Karpas-422 (cell line): ENCODE data around the gene TBC1D16. TPM values are rescaled to one million over a fixed set of nuclear protein-coding genes. Genes with fewer than 3 reads are reported as not detected.

Source experiments
- DNase-seq: peaks from one replicate; pipeline ENCODE4 v3.0.0-alpha.2; 2015
- H2AFZ ChIP-seq: fragments of 200-600 bp; sonication (generic); 2 replicates; pipeline ENCODE4 v1.6.1; 2014; ENCODE audit warnings: antibody characterized with exemption, low read length, mixed read lengths
- H3K27ac ChIP-seq: fragments of 200-600 bp; sonication (generic); 2 replicates; pipeline ENCODE4 v1.5.1; 2014; ENCODE audit warnings: mild to moderate bottlenecking, low read length, moderate library complexity
- H3K27me3 ChIP-seq: fragments of 200-600 bp; sonication (generic); 2 replicates; pipeline ENCODE4 v1.6.1; 2014; ENCODE audit warnings: low read length, mixed read lengths
- H3K36me3 ChIP-seq: fragments of 200-600 bp; sonication (generic); 2 replicates; pipeline ENCODE4 v1.6.1; 2014; ENCODE audit warnings: low read length, mixed read lengths; ENCODE audit not compliant: insufficient read depth
- H3K4me1 ChIP-seq: fragments of 200-600 bp; sonication (generic); 2 replicates; pipeline ENCODE4 v1.6.1; 2014; ENCODE audit warnings: mild to moderate bottlenecking, low read length, mixed read lengths
- H3K4me2 ChIP-seq: fragments of 200-600 bp; sonication (generic); 2 replicates; pipeline ENCODE4 v1.6.1; 2014; ENCODE audit warnings: low read length, low read depth, mild to moderate bottlenecking; ENCODE audit not compliant: poor library complexity, severe bottlenecking
- H3K4me3 ChIP-seq: fragments of 200-600 bp; sonication (generic); 2 replicates; pipeline ENCODE4 v1.5.1; 2014; ENCODE audit warnings: mild to moderate bottlenecking, antibody characterized with exemption, low read length, mixed read lengths
- H3K79me2 ChIP-seq: fragments of 200-600 bp; sonication (generic); 2 replicates; pipeline ENCODE4 v1.6.1; 2014; ENCODE audit warnings: mild to moderate bottlenecking, low read length, mixed read lengths
- H3K9ac ChIP-seq: fragments of 200-600 bp; sonication (generic); 2 replicates; pipeline ENCODE4 v1.6.0; 2014; ENCODE audit warnings: low read length
- H3K9me2 ChIP-seq: fragments of 200-600 bp; sonication (generic), shearing (Covaris generic); replicated peaks from 2 replicates; pipeline ENCODE4 v1.6.0; 2014; ENCODE audit warnings: mild to moderate bottlenecking, low read length, moderate library complexity; ENCODE audit not compliant: insufficient read depth
- H3K9me3 ChIP-seq: fragments of 300-700, 200-600 bp; sonication (generic); 2 replicates; pipeline ENCODE4 v1.6.1; 2014; ENCODE audit warnings: low read length, mixed read lengths
- H4K20me1 ChIP-seq: fragments of 200-600 bp; sonication (generic); 2 replicates; pipeline ENCODE4 v1.6.1; 2014; ENCODE audit warnings: mild to moderate bottlenecking, antibody characterized with exemption, low read length, low read depth; ENCODE audit not compliant: insufficient read depth
- total RNA-seq: library from RNA; depleted of rRNA; stranded (reverse); fragments of >200 nt; shearing (Covaris generic); gene quantifications from 2 replicates; pipeline ENCODE4 v1.2.3, GENCODE V29; 2014; ENCODE audit warnings: low replicate concordance

Gene TBC1D16
- total RNA-seq, 1 experiment from 2014 or later: 0.22 TPM

- H3K27ac ChIP-seq: no peak overlapping the region
- H2AFZ ChIP-seq: no peak overlapping the region
- no peak overlapping the region for H3K9ac ChIP-seq
- H3K36me3 ChIP-seq: no peaks in the 10 kb centered on the region
- no peaks in the 10 kb centered on the region for H4K20me1 ChIP-seq
- H3K9me2 ChIP-seq: no peaks in the 10 kb centered on the region
- H3K9me3 ChIP-seq: no peaks in the 10 kb centered on the region
- H3K27me3 ChIP-seq: no peaks in the 10 kb centered on the region
- peaks cover 11% of the 10 kb centered on the region for H3K4me1 ChIP-seq
- DNase-seq: no peak
- no peak overlapping the region for H3K4me3 ChIP-seq
- H3K4me2 ChIP-seq: no peak overlapping the region
- H3K79me2 ChIP-seq: no peaks in the 10 kb centered on the region
Measured at GRCh38 chr17:79955167-79955549, 80.5 kb downstream of the TBC1D16 start.

- H3K4me2 ChIP-seq: no peak overlapping the region
- H3K27me3 ChIP-seq: no peaks in the 10 kb centered on the region
- H3K27ac ChIP-seq: no peak overlapping the region
- no peaks in the 10 kb centered on the region for H3K9me2 ChIP-seq
- H3K79me2 ChIP-seq: no peaks in the 10 kb centered on the region
- no peak for DNase-seq
- H3K36me3 ChIP-seq: no peaks in the 10 kb centered on the region
- H2AFZ ChIP-seq: no peak overlapping the region
- no peak overlapping the region for H3K4me3 ChIP-seq
- no peak overlapping the region for H3K9ac ChIP-seq
- no peaks in the 10 kb centered on the region for H3K9me3 ChIP-seq
- H4K20me1 ChIP-seq: no peaks in the 10 kb centered on the region
- H3K4me1 ChIP-seq: peaks cover 11% of the 10 kb centered on the region
Measured at GRCh38 chr17:79954281-79955166, 81.1 kb downstream of the TBC1D16 start.

GRCh38 chr17:79953335-79953734, 82.3 kb downstream of the TBC1D16 start:
- H3K4me2 ChIP-seq: no peak overlapping the region
- H3K36me3 ChIP-seq: no peaks in the 10 kb centered on the region
- H2AFZ ChIP-seq: no peak overlapping the region
- H4K20me1 ChIP-seq: no peaks in the 10 kb centered on the region
- H3K27me3 ChIP-seq: no peaks in the 10 kb centered on the region
- no peak for DNase-seq
- no peak overlapping the region for H3K9ac ChIP-seq
- H3K27ac ChIP-seq: no peak overlapping the region
- no peaks in the 10 kb centered on the region for H3K79me2 ChIP-seq
- H3K9me2 ChIP-seq: no peaks in the 10 kb centered on the region
- no peaks in the 10 kb centered on the region for H3K9me3 ChIP-seq
- H3K4me3 ChIP-seq: no peak overlapping the region
- peaks cover 11% of the 10 kb centered on the region for H3K4me1 ChIP-seq

- Histone ChIP-seq H4K20me1 (no peaks in the 10 kb centered on the region), H3K27ac (no peak overlapping the region), H3K27me3 (no peaks in the 10 kb centered on the region), H3K4me3 (no peak overlapping the region), H3K36me3 (no peaks in the 10 kb centered on the region), H3K4me1 (peaks cover 11% of the 10 kb centered on the region), H3K79me2 (no peaks in the 10 kb centered on the region), H3K9ac (no peak overlapping the region), H3K4me2 (no peak overlapping the region), H3K9me2 (no peaks in the 10 kb centered on the region), H3K9me3 (no peaks in the 10 kb centered on the region), H2AFZ (no peak overlapping the region)
- no peak for DNase-seq
Measured at GRCh38 chr17:79952901-79953300, 82.8 kb downstream of the TBC1D16 start.

- H3K27ac ChIP-seq: no peak overlapping the region
- no peaks in the 10 kb centered on the region for H4K20me1 ChIP-seq
- no peaks in the 10 kb centered on the region for H3K9me2 ChIP-seq
- H3K79me2 ChIP-seq: no peaks in the 10 kb centered on the region
- no peak overlapping the region for H3K4me2 ChIP-seq
- DNase-seq: no peak
- H3K9ac ChIP-seq: no peak overlapping the region
- no peaks in the 10 kb centered on the region for H3K27me3 ChIP-seq
- no peak overlapping the region for H2AFZ ChIP-seq
- no peaks in the 10 kb centered on the region for H3K36me3 ChIP-seq
- no peaks in the 10 kb centered on the region for H3K9me3 ChIP-seq
- H3K4me1 ChIP-seq: peaks cover 11% of the 10 kb centered on the region
- H3K4me3 ChIP-seq: no peak overlapping the region
Measured at GRCh38 chr17:79952265-79952877, 83.3 kb downstream of the TBC1D16 start.

- H3K79me2 ChIP-seq: no peaks in the 10 kb centered on the region
- no peak overlapping the region for H3K4me2 ChIP-seq
- peaks cover 8% of the 10 kb centered on the region for H3K4me1 ChIP-seq
- no peaks in the 10 kb centered on the region for H3K36me3 ChIP-seq
- no peak overlapping the region for H2AFZ ChIP-seq
- H4K20me1 ChIP-seq: no peaks in the 10 kb centered on the region
- H3K9me3 ChIP-seq: no peaks in the 10 kb centered on the region
- H3K9ac ChIP-seq: no peak overlapping the region
- H3K27ac ChIP-seq: no peak overlapping the region
- H3K9me2 ChIP-seq: no peaks in the 10 kb centered on the region
- H3K27me3 ChIP-seq: no peaks in the 10 kb centered on the region
- H3K4me3 ChIP-seq: no peak overlapping the region
- no peak for DNase-seq
Measured at GRCh38 chr17:79951361-79952264, 84.1 kb downstream of the TBC1D16 start.

GRCh38 chr17:79950751-79951150, 84.9 kb downstream of the TBC1D16 start:
- Histone ChIP-seq H3K36me3 (no peaks in the 10 kb centered on the region), H3K4me1 (peaks cover 7% of the 10 kb centered on the region), H3K79me2 (no peaks in the 10 kb centered on the region), H3K4me3 (no peak overlapping the region), H3K4me2 (no peak overlapping the region), H3K27ac (no peak overlapping the region), H3K27me3 (no peaks in the 10 kb centered on the region), H3K9me3 (no peaks in the 10 kb centered on the region), H3K9me2 (no peaks in the 10 kb centered on the region), H3K9ac (no peak overlapping the region), H4K20me1 (no peaks in the 10 kb centered on the region), H2AFZ (no peak overlapping the region)
- no peak for DNase-seq

GRCh38 chr17:79950306-79950705, 85.4 kb downstream of the TBC1D16 start:
- Histone ChIP-seq H3K4me1 (peaks cover 7% of the 10 kb centered on the region), H4K20me1 (no peaks in the 10 kb centered on the region), H3K4me3 (no peak overlapping the region), H3K27me3 (no peaks in the 10 kb centered on the region), H3K9ac (no peak overlapping the region), H3K9me2 (no peaks in the 10 kb centered on the region), H3K9me3 (no peaks in the 10 kb centered on the region), H3K79me2 (no peaks in the 10 kb centered on the region), H3K4me2 (no peak overlapping the region), H2AFZ (no peak overlapping the region), H3K27ac (no peak overlapping the region), H3K36me3 (no peaks in the 10 kb centered on the region)
- no peak for DNase-seq
